HG03045 (cell line): ENCODE results near the gene GAK.
"Not testable (repeated sequence)": the region's sequence is repeated elsewhere in the genome, so short reads cannot be mapped to it uniquely, and the experiment has no call there.

Source experiments
- ATAC-seq: cut with Tn5 transposase; IDR thresholded peaks from one replicate; pipeline ENCODE4 v1.9.1; 2021; ENCODE audit warnings: mild to moderate bottlenecking, moderate library complexity; ENCODE audit not compliant: unreplicated experiment

The GAK gene

GRCh38 chr4:931960-932712, at the start of gene GAK, which contains the start of gene TMEM175:
Gene GAK (minus strand): TSS chr4:932316. CDS start chr4:932187, 129 bp downstream.
Gene TMEM175 (plus strand): TSS chr4:932460. CDS start chr4:947740, 15,280 bp downstream.
- peak; percentile 88 for ATAC-seq

- no peak for ATAC-seq
These were observed 47.0 kb upstream of the GAK start for GRCh38 chr4:978957-979701.

GRCh38 chr4:976016-976415, 43.9 kb upstream of the GAK start:
- ATAC-seq, result not testable (repeated sequence)

- ATAC-seq, result no peak
These were observed 42.6 kb upstream of the GAK start for GRCh38 chr4:974668-975067.

GRCh38 chr4:973431-974397, 41.6 kb upstream of the GAK start, which contains the start of gene DGKQ:
Gene DGKQ (minus strand): TSS chr4:973569. CDS start chr4:973482, 87 bp downstream.
- peak; percentile 62 for ATAC-seq

- ATAC-seq, result peak; percentile 43
These were observed 40.7 kb upstream of the GAK start for GRCh38 chr4:972651-973424.

- no peak for ATAC-seq
These were observed 39.8 kb upstream of the GAK start for GRCh38 chr4:971666-972500.

GRCh38 chr4:970854-971520, 38.9 kb upstream of the GAK start:
- ATAC-seq, result no peak

- ATAC-seq, result no peak
These were observed 38.1 kb upstream of the GAK start for GRCh38 chr4:970046-970745.

- ATAC-seq, result no peak
These were observed 36.7 kb upstream of the GAK start for GRCh38 chr4:968621-969394.

GRCh38 chr4:968221-968620, 36.1 kb upstream of the GAK start:
- ATAC-seq, result no peak

GRCh38 chr4:967113-968104, 35.3 kb upstream of the GAK start:
- ATAC-seq, result no peak

GRCh38 chr4:966266-967112, 34.4 kb upstream of the GAK start:
- no peak for ATAC-seq

GRCh38 chr4:965766-966134, 33.6 kb upstream of the GAK start:
- ATAC-seq, result no peak

GRCh38 chr4:965048-965765, 33.1 kb upstream of the GAK start:
- no peak for ATAC-seq
